Activated CD4-positive, alpha-beta T cell treated with anti-CD3 and anti-CD28 coated beads, Interleukin-2, amount 10 ng/mL, durations not matched to agents 7 days and 5 days (primary cell): ENCODE data around the gene UGT1A1. TPM values are rescaled to one million over a fixed set of nuclear protein-coding genes. Genes with fewer than 3 reads are reported as not detected.
"Not testable (repeated sequence)": the region's sequence is repeated elsewhere in the genome, so short reads cannot be mapped to it uniquely, and the experiment has no call there.

Experiments
- CTCF ChIA-PET: fragments of 350-600 bp; sonication (Branson Sonifier 250); formaldehyde crosslinking; loops from one replicate; lab custom pipeline; 2021; ENCODE audit warnings: antibody characterized with exemption; lab: Charles Lee
- POLR2A ChIA-PET: fragments of 350-600 bp; sonication (Branson Sonifier 250); formaldehyde crosslinking; loops from one replicate; lab custom pipeline; 2021; ENCODE audit warnings: antibody characterized with exemption; lab: Charles Lee
- DNase-seq: peaks from one replicate; pipeline ENCODE4 v3.0.0-alpha.2; 2020
- H3K27ac Mint-ChIP-seq: one replicate; pipeline ENCODE4 v1.8.0; 2021; ENCODE audit warnings: mild to moderate bottlenecking, moderate library complexity, mixed read lengths
- H3K27me3 Mint-ChIP-seq: one replicate; pipeline ENCODE4 v1.8.0; 2021; ENCODE audit warnings: mixed read lengths
- H3K36me3 Mint-ChIP-seq: one replicate; pipeline ENCODE4 v1.8.0; 2021; ENCODE audit warnings: low read depth, mixed read lengths
- H3K4me1 Mint-ChIP-seq: one replicate; pipeline ENCODE4 v1.8.0; 2021; ENCODE audit warnings: mixed read lengths
- H3K4me3 Mint-ChIP-seq: one replicate; pipeline ENCODE4 v1.8.0; 2021; ENCODE audit warnings: mild to moderate bottlenecking, moderate library complexity, mixed read lengths
- H3K9me3 Mint-ChIP-seq: one replicate; pipeline ENCODE4 v1.8.0; 2021; ENCODE audit warnings: mixed read lengths
- total RNA-seq, 2 experiments: library from RNA; stranded (reverse); gene quantifications; one replicate each; pipeline ENCODE4 v1.2.3, GENCODE V29; 2021

UGT1A1 gene
- total RNA-seq, 2 experiments from 2014 or later = not detected

- H3K4me3 Mint-ChIP-seq = no peak overlapping the region
- CTCF ChIA-PET = no interaction called here
- H3K27me3 Mint-ChIP-seq = peaks cover 4% of the 10 kb centered on the region
- H3K4me1 Mint-ChIP-seq = no peaks in the 10 kb centered on the region
- H3K27ac Mint-ChIP-seq = no peak overlapping the region
- no peaks in the 10 kb centered on the region for H3K36me3 Mint-ChIP-seq
- POLR2A ChIA-PET = no interaction called here
- DNase-seq = no peak
- peaks cover 12% of the 10 kb centered on the region for H3K9me3 Mint-ChIP-seq
Measured at GRCh38 chr2:233746475-233747282, 13.4 kb upstream of the UGT1A1 start.

GRCh38 chr2:233747283-233747544 lies 12.9 kb upstream of the UGT1A1 start:
- CTCF ChIA-PET = no interaction called here
- H3K36me3 Mint-ChIP-seq = no peaks in the 10 kb centered on the region
- no peak for DNase-seq
- H3K27me3 Mint-ChIP-seq = peaks cover 4% of the 10 kb centered on the region
- H3K4me1 Mint-ChIP-seq = no peaks in the 10 kb centered on the region
- POLR2A ChIA-PET = no interaction called here
- peaks cover 12% of the 10 kb centered on the region for H3K9me3 Mint-ChIP-seq
- H3K27ac Mint-ChIP-seq = no peak overlapping the region
- no peak overlapping the region for H3K4me3 Mint-ChIP-seq

GRCh38 chr2:233750689-233751088 lies 9.4 kb upstream of the UGT1A1 start:
- H3K36me3 Mint-ChIP-seq, H3K27me3 Mint-ChIP-seq, H3K27ac Mint-ChIP-seq, H3K4me1 Mint-ChIP-seq, DNase-seq, POLR2A ChIA-PET, H3K4me3 Mint-ChIP-seq, CTCF ChIA-PET: not testable (repeated sequence)
- H3K9me3 Mint-ChIP-seq = peaks cover 12% of the 10 kb centered on the region

DNA sequence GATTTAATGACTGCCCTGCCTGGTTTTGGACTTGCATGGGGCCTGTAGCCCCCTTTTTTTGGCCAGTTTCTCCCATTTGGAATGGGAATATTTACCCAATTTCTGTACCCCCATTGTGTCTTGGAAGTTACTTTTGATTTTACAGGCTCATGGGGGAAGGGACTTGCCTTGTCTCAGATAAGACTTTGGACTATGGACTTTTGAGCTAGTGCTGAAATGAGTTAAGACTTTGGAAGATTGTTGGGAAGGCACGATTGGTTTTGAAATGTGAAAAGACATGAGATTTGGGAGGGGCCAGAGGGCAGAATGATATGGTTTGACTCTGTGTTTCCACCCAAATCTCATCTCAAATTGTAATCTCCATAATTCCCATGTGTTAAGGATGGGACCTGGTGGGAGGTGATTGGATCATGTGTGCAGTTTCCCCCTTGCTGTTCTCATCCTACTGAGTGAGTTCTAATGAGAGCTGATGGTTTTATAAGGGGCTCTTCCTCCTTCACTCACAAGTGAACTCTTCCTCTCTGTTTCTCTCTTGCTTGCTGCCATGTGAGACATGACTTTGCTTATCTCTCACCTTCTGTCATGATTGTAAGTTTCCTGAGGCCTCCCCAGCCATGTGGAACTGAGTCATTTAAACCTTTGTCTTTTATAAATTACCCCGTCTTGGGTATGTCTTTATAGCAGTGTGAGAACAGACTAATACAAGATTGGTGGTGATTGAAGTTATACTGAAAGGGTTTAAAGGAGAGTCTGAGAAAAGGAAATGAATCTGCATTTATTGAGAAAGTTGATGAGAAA lies 8.7 kb upstream of the UGT1A1 start:
- H3K4me1 Mint-ChIP-seq, H3K27me3 Mint-ChIP-seq, POLR2A ChIA-PET, H3K36me3 Mint-ChIP-seq, H3K27ac Mint-ChIP-seq, H3K4me3 Mint-ChIP-seq, CTCF ChIA-PET, DNase-seq: not testable (repeated sequence)
- H3K9me3 Mint-ChIP-seq = peaks cover 12% of the 10 kb centered on the region

DNA sequence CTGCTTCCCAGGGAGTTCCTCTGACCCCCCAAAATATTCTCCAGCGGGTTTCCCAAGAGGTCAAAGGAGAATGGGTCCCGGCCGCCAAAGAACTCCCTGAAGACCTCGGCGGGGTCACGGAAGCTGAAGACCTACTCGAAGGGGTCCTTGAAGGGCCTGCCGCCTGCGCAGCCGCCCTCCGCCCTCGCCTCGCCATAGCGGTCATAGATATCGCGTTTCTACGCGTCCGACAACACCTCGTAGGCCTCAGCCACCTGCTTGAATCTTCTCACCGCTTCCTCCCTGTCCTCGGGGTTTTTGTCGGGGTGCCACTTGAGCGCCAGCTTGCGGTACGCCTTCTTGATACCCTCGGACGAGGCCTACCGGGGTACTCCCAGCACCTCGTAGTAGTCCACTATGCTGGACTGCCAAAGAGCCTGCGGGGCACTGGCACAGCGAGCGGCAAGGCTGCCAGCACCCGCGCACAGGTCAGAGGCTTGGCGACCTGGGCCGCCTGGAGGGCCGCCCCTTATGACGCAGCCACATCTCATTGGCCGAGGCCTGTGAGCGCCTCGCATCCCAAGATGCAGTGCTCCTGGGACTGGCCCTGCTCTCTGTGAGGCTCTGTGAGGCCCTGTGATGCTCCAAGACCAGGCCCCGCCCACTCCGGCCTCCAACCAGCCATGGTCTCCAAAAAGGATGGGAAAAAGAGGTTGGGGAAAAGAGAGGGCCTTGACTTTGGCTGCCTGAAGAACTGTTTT lies 5.0 kb upstream of the UGT1A1 start:
- Mint-ChIP-seq H3K4me3 (no peak overlapping the region), H3K9me3 (peaks cover 8% of the 10 kb centered on the region), H3K36me3 (no peaks in the 10 kb centered on the region), H3K4me1 (no peaks in the 10 kb centered on the region), H3K27ac (no peak overlapping the region), H3K27me3 (peaks cover 3% of the 10 kb centered on the region)
- CTCF ChIA-PET = no interaction called here
- POLR2A ChIA-PET = no interaction called here
- no peak for DNase-seq

GRCh38 chr2:233756429-233757081 lies 3.5 kb upstream of the UGT1A1 start:
- ChIA-PET POLR2A (no interaction called here), CTCF (interaction anchor here (0.9 kb wide), 1 partner anchor 24 kb away, joined by 3 read pairs; no protein-coding TSS in a partner anchor)
- Mint-ChIP-seq H3K27ac (no peak overlapping the region), H3K4me1 (no peaks in the 10 kb centered on the region), H3K36me3 (no peaks in the 10 kb centered on the region), H3K27me3 (peaks cover 5% of the 10 kb centered on the region), H3K9me3 (no peaks in the 10 kb centered on the region), H3K4me3 (no peak overlapping the region)
- DNase-seq = no peak

GRCh38 chr2:233758141-233758540 lies 1.9 kb upstream of the UGT1A1 start:
- ChIA-PET POLR2A (no interaction called here), CTCF (no interaction called here)
- H3K9me3 Mint-ChIP-seq = no peaks in the 10 kb centered on the region
- no peak for DNase-seq
- peaks cover 6% of the 10 kb centered on the region for H3K27me3 Mint-ChIP-seq
- no peak overlapping the region for H3K4me3 Mint-ChIP-seq
- no peak overlapping the region for H3K27ac Mint-ChIP-seq
- H3K4me1 Mint-ChIP-seq = no peaks in the 10 kb centered on the region
- H3K36me3 Mint-ChIP-seq = no peaks in the 10 kb centered on the region

DNA sequence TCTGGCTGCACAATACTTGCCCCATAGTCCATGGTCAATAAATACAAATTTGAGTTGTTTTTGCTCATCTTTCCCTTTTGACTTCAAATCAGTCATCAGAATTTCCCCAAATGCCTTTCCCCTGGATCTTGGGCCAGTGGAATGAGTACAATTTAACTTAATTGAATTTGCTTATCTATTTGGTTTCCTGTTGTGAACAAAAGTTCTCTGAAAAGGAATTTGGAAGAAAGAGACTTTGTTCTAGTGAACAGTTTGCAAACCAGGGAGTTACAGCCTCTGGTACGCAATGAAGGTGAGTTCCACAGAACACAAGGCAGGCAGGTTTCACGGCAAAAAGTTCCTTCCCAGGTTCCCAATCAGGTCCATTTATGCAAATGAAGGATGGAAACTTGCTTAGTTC lies 1.2 kb upstream of the UGT1A1 start:
- Mint-ChIP-seq H3K4me3 (no peak overlapping the region), H3K27ac (no peak overlapping the region), H3K4me1 (no peaks in the 10 kb centered on the region), H3K9me3 (no peaks in the 10 kb centered on the region), H3K36me3 (no peaks in the 10 kb centered on the region), H3K27me3 (peaks cover 9% of the 10 kb centered on the region)
- DNase-seq = no peak
- ChIA-PET CTCF (no interaction called here), POLR2A (no interaction called here)

DNA sequence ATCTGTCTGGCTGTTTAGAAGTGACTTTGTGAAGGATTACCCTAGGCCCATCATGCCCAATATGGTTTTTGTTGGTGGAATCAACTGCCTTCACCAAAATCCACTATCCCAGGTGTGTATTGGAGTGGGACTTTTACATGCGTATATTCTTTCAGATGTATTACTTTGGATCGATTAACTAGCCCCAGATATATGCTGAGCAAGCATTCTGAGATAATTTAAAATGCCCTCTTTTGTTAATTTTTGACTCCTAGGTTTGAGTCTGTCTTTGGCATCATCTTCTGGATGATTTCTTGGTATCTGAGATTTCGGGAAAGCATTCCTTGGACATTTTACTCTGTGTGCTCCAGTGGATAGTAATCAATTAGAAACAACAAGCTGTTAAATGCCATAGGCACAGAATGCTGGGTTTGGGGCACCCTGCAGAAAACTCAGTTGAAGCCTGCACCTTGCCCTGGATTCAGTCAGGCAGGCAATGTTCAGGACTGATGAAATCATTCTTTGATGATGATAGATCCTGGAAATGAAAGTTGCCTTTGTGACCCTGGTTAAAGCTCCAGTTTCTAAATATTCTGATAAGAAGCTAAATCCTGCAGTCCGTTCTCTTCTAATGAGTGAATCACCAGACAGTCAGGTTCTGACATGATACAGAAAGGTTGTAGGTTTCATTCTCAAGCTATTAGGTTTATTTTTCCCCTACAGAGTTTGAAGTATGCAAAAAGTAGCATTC lies 1.1 kb downstream of the UGT1A1 start:
- Mint-ChIP-seq H3K4me3 (no peak overlapping the region), H3K27ac (no peak overlapping the region), H3K36me3 (no peaks in the 10 kb centered on the region), H3K4me1 (no peaks in the 10 kb centered on the region), H3K27me3 (peaks cover 16% of the 10 kb centered on the region), H3K9me3 (no peaks in the 10 kb centered on the region)
- ChIA-PET POLR2A (no interaction called here), CTCF (no interaction called here)
- no peak for DNase-seq

GRCh38 chr2:233764264-233764663 lies 4.2 kb downstream of the UGT1A1 start:
- DNase-seq = no peak
- Mint-ChIP-seq H3K36me3 (no peaks in the 10 kb centered on the region), H3K9me3 (no peaks in the 10 kb centered on the region), H3K4me1 (no peaks in the 10 kb centered on the region), H3K27me3 (peaks cover 21% of the 10 kb centered on the region), H3K27ac (no peak overlapping the region), H3K4me3 (no peak overlapping the region)
- POLR2A ChIA-PET = no interaction called here
- CTCF ChIA-PET = no interaction called here

- ChIA-PET CTCF (no interaction called here), POLR2A (no interaction called here)
- Mint-ChIP-seq H3K9me3 (no peaks in the 10 kb centered on the region), H3K4me1 (no peaks in the 10 kb centered on the region), H3K27ac (no peak overlapping the region), H3K36me3 (no peaks in the 10 kb centered on the region), H3K27me3 (peaks cover 22% of the 10 kb centered on the region), H3K4me3 (no peak overlapping the region)
- DNase-seq = no peak
Measured at GRCh38 chr2:233764761-233765160, 4.7 kb downstream of the UGT1A1 start.

GRCh38 chr2:233766416-233766815 lies 6.3 kb downstream of the UGT1A1 start:
- Mint-ChIP-seq H3K27me3 (peaks cover 27% of the 10 kb centered on the region), H3K4me3 (no peak overlapping the region), H3K4me1 (no peaks in the 10 kb centered on the region), H3K27ac (no peak overlapping the region), H3K9me3 (no peaks in the 10 kb centered on the region), H3K36me3 (no peaks in the 10 kb centered on the region)
- POLR2A ChIA-PET = no interaction called here
- DNase-seq = no peak
- CTCF ChIA-PET = no interaction called here
